Activated CD8-positive, alpha-beta memory T cell treated with anti-CD3 and anti-CD28 coated beads for 48 hours (primary cell): ENCODE data around the gene CHRNA4.

Experiments used
- DNase-seq, 3 experiments: peaks; one replicate each; pipeline ENCODE4 v3.0.0-alpha.2; 2020; ENCODE audit warnings: low read depth in 2 of 3, low spot score in 2 of 3

The CHRNA4 gene

GRCh38 chr20:63321148-63321831 lies 39.9 kb downstream of the CHRNA4 start:
- no peak for DNase-seq

GRCh38 chr20:63320616-63321147 lies 40.5 kb downstream of the CHRNA4 start:
- DNase-seq, result no peak

GRCh38 chr20:63320041-63320511 lies 41.1 kb downstream of the CHRNA4 start:
- DNase-seq, result no peak

DNA sequence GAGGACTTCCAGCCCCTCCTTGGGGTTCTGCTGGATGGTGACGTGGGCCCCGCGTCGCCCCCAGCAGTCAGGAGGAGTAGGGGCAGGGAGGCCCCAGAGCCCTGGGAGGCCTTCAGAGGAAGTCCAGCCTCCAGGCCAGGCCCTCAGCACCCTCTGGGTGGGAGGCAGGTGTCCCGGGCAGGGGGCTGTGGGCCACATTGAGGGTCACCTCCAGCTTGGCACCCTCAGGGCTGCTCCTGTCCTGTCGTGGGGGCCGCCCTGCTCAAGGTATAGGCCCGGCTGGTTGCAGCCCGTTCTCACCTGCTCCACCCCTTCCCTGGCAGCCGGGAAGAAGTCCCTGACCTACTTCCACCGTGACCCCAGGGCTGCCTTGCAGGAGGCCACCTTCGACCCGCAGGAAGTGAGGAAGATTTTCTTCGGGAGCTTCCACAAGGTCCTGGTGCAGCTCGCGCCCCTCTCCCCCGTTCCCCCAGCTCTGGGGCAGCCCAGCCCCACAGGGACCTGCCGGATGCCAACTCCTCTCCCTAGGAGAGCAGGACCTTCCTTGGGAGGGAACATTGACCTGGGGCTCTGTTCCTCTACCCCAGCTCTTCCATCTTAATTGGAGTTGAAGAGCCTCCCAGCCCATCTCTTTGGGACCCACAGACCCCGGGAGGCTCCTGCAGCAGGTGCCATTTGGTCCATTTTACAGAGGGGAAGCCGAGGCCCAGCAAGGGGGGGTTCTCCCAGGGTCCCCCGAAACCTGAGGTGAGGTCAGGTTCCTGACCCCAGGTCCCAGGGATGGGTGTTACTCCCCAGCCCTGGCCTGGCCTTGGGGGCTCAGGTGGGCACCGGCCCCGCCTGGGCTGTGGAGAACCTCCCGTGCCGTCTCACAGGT lies 41.7 kb downstream of the CHRNA4 start:
- no peak for DNase-seq

- no peak for DNase-seq
These were observed 42.6 kb downstream of the CHRNA4 start for GRCh38 chr20:63318391-63319163.

DNA sequence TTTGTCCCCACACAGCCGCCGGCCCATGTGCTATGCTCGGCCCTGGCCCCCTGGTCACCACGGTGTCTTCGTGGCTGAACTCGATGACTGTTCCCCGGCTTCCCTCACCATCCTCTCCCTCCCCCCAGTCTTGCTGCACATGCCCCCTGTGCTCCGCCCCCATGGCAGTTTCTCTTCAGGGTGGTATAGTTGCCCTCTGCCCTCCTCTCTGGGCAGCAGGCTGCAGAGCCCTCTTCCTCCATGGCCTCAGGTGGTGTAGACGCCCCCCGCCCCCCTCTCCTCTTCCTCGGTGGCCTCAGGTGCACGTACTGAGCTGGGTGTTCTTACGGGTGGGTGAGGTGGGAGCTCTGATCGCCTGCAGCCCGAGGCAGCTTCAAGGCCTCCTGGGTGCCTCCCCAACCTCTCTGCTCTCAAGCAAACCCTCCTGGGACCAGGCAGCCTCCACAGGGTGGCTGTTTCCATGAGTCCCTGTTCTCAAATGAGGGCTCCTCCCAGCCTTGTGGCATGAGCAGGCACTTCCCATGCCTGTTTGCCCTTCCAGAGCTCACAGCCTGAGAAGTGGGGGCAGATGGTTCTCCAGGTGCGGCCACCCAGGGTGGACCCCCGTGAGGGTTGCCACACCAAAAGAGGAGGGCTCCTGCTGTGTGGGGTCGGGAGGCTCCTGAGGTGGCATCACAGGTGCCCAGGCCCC lies 43.4 kb downstream of the CHRNA4 start:
- DNase-seq, result no peak

GRCh38 chr20:63317061-63317460 lies 44.1 kb downstream of the CHRNA4 start:
- DNase-seq, result no peak

DNA sequence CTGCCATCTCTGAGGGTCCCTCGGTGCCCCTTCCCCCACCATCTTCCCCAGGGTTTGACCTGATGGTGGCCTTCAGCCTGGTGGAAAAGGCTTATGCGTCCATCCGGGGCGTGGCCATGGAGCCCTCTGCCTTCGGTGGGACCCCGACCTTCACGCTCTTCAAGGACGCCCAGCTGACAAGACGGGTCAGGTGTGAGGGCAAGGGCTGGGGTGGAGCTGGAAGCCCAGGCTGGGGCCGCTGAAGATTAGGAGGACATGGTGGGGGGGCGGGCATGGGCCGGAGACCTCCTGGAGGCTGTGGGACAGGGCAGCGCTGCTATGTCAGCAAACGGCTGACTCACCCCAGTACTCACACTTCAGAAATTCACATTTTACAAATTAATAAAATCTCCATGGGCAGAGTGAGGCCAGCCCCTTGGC lies 44.6 kb downstream of the CHRNA4 start:
- no peak for DNase-seq

DNA sequence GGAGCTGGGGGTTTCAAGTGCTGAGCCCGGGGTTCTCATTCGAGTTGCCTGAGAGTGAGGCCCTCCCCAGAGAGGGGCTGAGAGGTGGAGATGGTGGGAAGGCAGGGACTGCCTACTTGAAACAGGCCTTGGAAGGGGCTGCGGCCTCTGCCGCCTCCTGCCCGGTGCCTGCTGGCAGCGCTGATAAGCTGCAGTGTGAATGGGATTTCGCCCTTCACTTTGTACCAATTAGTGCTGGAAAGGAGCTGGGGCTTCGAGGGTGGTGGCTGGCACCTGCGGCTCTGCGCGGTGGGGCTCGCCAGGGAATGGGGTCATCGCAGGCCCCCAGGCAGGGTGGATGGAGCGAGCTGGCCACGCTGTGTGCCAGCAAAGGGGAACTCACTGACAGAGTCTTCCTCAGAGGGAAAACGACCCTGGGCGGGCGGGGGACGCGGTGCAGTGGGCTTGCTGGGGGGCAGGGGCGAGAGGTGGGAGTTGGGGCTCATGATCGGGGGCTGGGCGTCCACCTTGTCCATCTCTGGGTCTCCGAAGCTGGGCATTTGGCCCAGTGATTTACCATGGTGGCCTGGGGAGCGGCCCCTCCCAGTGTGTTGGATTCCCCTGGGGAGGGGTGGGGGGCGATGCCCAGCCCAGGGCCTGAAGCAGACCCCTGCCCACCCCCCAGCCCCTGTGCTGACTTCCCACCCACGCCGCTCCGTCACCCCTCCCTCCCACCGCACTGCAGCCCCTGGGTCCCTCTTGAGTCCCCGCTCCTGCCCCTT lies 45.2 kb downstream of the CHRNA4 start:
- DNase-seq, result no peak

DNA sequence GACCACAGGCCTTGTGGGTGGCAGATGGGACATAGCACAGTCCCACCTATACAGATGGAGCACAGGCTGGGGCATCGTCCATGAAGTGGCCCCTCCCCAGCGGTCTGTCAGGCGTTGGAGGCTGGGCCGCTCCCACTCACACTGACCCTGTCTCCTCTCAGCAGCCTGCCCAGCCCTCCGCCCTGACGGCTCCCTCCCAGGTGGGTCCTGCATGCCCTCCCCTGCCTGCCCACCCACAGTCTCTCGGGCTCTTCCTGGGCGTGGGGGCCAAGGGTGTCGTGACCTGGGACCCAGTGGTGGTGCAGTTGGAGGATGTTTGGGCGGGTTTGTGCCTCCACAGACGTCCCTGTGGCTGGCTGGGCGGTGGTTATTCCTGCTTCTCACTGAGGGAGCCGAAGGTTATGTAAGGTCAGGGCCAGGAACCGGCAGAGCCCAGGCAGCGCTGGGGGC lies 45.9 kb downstream of the CHRNA4 start:
- no peak for DNase-seq

- no peak for DNase-seq
These were observed 46.4 kb downstream of the CHRNA4 start for GRCh38 chr20:63314566-63315239.

DNA sequence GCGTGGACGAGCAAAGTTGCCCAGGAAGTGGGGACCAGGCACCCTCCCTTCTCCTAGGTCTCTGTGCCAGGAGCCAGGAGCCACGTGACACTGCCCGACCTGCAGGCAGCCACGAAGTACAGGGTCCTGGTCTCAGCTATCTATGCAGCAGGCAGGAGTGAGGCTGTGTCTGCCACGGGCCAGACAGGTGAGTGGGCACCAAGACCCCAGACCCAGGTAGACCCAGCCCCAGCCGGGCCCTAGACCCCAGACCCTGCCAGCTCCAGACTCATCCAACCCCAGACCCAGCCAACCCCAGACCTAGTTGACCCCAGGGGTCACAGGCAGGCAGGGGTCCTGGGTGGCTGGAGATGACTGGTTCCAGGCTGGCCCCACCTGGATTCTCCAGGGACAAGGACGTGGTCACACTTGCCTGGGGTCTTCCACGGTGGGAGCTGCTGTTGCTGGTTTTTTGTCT lies 47.1 kb downstream of the CHRNA4 start:
- DNase-seq, result no peak

GRCh38 chr20:63313349-63314014 lies 47.7 kb downstream of the CHRNA4 start:
- no peak for DNase-seq

DNA sequence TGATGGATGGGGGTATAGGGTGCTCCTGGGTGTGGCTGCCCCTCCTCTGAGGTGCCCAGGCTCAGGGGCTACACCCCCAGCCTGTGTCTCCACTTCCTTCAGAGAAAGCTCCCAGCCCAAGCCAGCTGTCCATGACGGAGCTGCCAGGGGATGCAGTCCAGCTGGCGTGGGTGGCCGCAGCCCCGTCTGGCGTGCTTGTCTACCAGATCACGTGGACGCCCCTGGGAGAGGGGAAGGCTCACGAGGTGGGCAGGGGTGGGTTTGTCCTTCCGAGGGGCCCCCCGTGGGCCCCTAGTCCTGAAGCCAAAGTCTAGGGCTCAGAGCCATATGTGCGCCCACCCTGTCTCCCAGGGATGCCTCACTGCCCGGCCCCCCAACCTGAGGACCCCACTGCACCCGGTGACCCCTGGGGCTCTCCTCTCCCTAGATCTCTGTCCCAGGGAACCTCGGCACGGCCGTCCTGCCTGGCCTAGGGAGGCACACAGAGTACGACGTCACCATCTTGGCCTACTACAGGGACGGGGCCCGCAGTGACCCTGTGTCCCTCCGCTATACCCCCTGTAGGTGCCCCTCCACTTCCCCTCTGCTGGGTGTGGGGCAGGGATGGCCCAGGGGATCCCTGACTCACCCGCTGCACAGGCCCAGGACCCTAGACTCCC lies 48.3 kb downstream of the CHRNA4 start:
- no peak for DNase-seq

- DNase-seq, result no peak
These were observed 48.9 kb downstream of the CHRNA4 start for GRCh38 chr20:63312273-63312672.

- DNase-seq, result no peak
These were observed 49.3 kb downstream of the CHRNA4 start for GRCh38 chr20:63311833-63312243.

DNA sequence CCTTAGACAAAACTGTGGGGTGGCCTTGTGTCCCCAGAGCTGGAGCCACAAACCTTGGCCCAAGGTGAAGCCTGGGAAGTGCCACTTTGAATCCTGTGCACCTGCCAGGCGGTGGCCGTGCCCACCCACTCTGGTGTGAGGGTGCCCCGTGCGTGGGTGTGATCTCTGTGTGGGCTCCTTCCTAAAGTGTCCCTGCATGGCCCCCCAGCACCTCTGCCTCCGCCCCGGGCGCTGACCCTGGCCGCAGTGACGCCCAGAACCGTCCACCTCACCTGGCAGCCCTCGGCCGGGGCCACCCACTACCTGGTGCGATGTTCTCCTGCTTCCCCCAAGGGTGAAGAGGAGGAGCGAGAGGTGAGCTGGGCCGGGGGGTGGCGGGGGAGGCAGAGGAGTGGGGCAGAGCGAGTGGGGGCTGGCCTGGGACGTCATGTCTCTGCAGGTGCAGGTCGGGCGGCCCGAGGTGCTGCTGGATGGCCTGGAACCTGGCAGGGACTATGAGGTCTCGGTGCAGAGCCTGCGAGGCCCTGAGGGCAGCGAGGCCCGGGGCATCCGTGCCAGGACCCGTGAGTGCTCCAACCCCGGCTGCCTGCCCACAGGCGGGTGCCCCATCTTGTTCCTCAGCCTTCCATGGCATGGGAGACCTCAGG lies 49.8 kb downstream of the CHRNA4 start:
- DNase-seq, result no peak
